ELR (cell line): Measurements from ENCODE around the gene FRMD4A.
A peak's percentile ranks its signal among the peaks of the same experiment; 100 is the strongest.
"Not testable (repeated sequence)": the region's sequence is repeated elsewhere in the genome, so short reads cannot be mapped to it uniquely, and the experiment has no call there.

ENCODE experiments used
- DNase-seq: peaks from one replicate; pipeline ENCODE4 v3.0.0-alpha.2; 2015; ENCODE audit warnings: low read depth

FRMD4A gene

GRCh38 chr10:14240253-14241189, 90.2 kb downstream of the FRMD4A start:
- peak; percentile 29 for DNase-seq

GRCh38 chr10:14238659-14239058, 92.1 kb downstream of the FRMD4A start:
- DNase-seq, result not testable (repeated sequence)

GRCh38 chr10:14236341-14236740, 94.4 kb downstream of the FRMD4A start:
- no peak for DNase-seq

- no peak for DNase-seq
Observed at GRCh38 chr10:14235566-14236195, 95.0 kb downstream of the FRMD4A start.

- no peak for DNase-seq
Observed at GRCh38 chr10:14233566-14233965, 97.2 kb downstream of the FRMD4A start.

GRCh38 chr10:14228798-14229197, 101.9 kb downstream of the FRMD4A start:
- DNase-seq, result not testable (repeated sequence)

GRCh38 chr10:14225379-14225778, 105.3 kb downstream of the FRMD4A start:
- DNase-seq, result no peak

GRCh38 chr10:14220026-14220425, 110.7 kb downstream of the FRMD4A start:
- peak; percentile 40 for DNase-seq

- DNase-seq, result peak; percentile 40
Observed at GRCh38 chr10:14219411-14219810, 111.3 kb downstream of the FRMD4A start.

GRCh38 chr10:14215641-14216040, 115.1 kb downstream of the FRMD4A start:
- DNase-seq, result no peak

- DNase-seq, result not testable (repeated sequence)
Observed at GRCh38 chr10:14213703-14214102, 117.0 kb downstream of the FRMD4A start.

GRCh38 chr10:14211610-14212009, 119.1 kb downstream of the FRMD4A start:
- DNase-seq, result no peak

GRCh38 chr10:14208231-14208630, 122.5 kb downstream of the FRMD4A start:
- no peak for DNase-seq

- no peak for DNase-seq
Observed at GRCh38 chr10:14205233-14205632, 125.5 kb downstream of the FRMD4A start.

- no peak for DNase-seq
Observed at GRCh38 chr10:14200698-14201544, 129.8 kb downstream of the FRMD4A start.

GRCh38 chr10:14199098-14199497, 131.6 kb downstream of the FRMD4A start:
- DNase-seq, result not testable (repeated sequence)

GRCh38 chr10:14198078-14198477, 132.6 kb downstream of the FRMD4A start:
- no peak for DNase-seq

GRCh38 chr10:14196113-14196512, 134.6 kb downstream of the FRMD4A start:
- no peak for DNase-seq

- DNase-seq, result no peak
Observed at GRCh38 chr10:14195433-14195832, 135.3 kb downstream of the FRMD4A start.

- DNase-seq, result no peak
Observed at GRCh38 chr10:14192746-14193145, 138.0 kb downstream of the FRMD4A start.

GRCh38 chr10:14191871-14192270, 138.9 kb downstream of the FRMD4A start:
- no peak for DNase-seq

- no peak for DNase-seq
Observed at GRCh38 chr10:14191407-14191806, 139.3 kb downstream of the FRMD4A start.
